Suppressor macrophage treated with lipopolysaccharide for 4 hours (primary cell): ENCODE data around the gene SPACDR.
A peak's percentile ranks its signal among the peaks of the same experiment; 100 is the strongest.

Source experiments
- DNase-seq: peaks from one replicate; pipeline ENCODE4 v3.0.0-alpha.2; 2020

Gene SPACDR

DNA sequence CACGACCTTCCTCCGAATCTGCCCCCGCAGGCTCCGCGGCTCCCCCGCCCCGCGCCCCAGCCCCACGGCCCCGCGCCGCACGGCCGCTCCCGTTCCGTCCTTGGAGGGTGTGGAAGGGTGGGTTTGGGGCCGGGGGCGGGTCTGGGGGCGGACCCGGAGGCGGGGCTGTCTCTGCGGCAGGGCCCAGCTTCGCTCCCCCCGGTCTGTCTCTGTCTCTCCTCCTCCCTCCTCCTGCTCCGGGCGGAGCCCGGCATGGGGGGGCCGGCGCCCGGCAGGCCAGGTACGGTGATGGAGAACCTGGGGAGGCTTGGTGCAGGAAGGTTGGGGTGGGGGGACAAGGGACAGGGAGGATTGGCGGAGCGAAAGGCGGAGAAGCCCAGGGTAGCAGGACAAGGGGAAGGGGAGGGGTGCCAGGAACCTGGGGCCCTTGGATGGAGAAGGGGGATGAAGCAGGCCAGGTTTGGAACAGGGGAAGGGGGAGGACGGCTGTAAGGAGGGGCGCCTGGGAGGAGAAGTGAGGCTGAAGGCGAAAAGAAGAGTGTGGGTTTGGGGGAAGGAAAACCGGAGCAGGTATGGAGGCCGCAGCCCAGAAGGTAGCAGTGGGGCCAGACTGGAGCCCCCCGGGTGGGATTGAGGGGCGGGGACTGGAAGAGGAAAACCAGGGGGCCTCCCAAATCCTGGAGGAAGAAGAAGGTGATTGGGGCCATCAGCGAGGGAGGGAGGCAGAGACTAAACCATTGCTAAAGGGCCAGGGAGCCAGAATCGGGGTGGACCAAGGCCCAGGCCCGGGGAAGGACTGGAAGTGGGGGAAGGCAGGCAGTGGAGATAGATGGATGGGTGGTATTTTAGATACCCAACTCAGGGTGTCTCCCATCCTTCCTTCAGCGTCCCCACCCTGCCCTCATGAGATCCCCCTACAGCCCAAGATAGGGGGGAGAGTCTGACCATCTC, 19.9 kb upstream of the SPACDR start, which contains the start of gene NYAP1:
NYAP1 (plus strand) TSS at position 206 of the 951 bp plus-strand sequence. CDS start 1,385 bp downstream, outside the sequence.
- no peak for DNase-seq

DNA sequence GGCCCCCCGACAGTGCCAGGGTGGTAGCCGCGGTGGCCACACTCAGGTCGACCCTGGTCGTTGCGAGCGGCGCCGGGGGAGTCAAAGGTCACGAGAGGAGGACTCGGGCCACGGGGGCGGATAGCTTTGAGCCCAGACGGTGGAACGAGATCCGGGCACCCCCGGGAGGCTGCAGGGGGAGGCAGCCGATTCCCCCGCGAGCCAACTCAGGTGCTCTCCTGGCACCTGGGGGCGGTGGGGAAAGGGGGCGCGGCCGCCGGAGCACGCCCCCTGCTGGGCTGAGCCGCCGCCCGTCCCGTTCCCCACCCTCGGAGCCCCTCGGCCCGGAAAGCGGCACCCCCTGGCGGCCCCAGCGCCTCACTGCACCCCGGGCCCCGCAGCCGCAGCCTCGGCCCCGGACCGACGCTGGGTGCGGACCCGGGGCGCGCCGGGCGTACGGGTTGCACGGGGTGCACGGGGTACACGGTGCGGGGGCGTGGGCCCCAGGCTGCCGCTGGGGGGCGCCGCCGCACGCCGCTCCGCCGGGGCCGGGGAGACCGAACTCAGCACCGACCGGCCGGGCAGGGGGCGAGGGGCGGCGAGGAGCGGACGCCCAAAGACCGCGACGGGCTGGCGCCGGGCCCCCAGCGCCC, 19.1 kb upstream of the SPACDR start:
- peak; percentile 74 for DNase-seq

DNA sequence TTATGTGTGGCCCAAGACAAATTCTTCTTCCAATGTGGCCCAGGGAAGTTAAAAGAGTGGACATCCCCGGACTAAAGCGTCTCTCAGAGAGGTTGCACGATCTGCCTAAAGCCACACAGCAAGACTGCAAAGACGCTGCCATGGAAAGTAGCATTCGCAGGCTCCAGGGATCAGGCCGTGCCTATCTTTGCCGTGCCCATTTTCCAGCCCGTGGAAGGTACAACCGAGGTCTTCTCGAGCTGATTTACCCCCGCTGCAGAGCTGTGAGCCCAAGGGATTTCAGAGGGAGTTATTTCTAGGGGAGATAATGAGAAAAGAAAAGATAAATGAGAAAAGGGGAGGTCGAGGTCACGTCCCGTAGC, 18.6 kb upstream of the SPACDR start:
- DNase-seq = no peak

DNA sequence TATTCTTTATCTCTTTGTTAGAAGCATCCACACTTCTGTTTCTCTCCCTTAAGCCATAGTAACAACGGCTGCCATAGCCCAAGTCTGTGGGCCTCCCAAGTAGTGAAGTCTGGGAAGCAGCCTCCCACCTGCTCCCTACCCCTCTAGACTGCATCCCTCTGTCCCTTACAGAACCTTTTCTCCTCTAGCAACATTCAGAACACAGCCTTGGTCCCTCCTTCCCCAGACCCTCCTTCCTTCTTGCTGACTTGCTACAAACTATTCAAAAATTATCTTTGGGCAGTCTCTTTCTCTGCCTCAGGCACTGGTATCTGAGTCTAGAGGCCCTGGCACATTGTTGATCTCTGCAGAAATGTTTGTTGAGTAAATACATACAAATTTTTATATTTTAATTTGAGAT, 17.4 kb upstream of the SPACDR start:
- DNase-seq = no peak

DNA sequence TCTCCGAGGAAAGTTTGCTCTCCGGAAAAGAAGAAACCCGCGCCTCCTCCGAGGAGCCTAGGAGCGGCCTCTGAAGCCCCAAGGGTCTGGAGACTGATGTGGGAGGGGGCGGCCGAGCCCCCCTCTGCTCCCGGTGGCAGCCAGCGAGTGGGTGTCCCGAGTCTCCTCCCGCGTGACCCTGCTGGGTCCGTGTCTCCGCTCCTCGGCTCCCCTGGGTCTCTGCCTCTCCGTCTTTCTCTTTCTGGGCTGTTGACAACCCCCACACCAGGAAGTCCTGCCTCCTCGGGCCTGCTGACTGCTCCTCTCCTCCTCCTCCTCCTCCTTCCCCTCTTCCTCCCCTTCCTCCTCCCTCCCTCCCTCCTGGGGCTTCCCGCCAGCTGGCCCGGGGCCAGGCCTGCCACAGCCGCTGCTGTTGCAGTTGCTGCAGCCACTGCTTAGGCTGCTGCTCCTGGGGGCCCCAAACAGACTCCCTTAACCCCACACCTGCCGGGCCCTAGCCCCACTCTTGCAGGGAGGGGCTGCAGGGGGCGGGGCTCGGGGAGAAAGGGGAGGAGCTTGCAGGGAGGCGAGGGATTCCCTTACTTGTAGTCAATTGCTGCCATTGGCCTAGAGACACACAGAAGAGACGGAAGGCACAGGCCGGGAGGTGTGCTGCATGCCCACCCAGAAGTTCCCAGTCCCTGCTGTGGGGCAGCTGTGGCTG, 15.0 kb upstream of the SPACDR start, which contains the start of gene TSC22D4:
TSC22D4 (minus strand) TSS at position 257 of the 703 bp plus-strand sequence. CDS start 1,176 bp downstream, outside the sequence.
- peak; percentile 92 for DNase-seq

DNA sequence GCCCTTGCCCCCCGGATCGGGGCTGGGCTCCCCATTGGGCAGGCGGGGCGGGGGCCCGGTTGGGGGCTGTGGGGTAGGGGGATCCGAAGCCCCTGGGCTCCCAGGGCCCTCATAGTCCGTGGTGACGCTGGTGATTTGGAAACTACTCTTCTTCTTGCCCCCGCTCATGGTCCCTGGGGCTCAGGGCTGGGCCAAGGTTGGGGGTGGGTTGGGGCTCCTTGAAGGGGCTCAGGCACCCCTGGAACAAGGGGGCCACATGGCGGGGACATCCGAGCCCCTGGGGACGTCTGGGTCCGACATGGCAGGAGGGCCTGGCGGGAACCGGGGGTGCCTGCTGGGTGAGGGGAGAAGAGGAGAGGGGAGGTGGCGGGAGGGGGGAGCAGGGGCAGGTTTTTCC, 13.8 kb upstream of the SPACDR start:
- no peak for DNase-seq

DNA sequence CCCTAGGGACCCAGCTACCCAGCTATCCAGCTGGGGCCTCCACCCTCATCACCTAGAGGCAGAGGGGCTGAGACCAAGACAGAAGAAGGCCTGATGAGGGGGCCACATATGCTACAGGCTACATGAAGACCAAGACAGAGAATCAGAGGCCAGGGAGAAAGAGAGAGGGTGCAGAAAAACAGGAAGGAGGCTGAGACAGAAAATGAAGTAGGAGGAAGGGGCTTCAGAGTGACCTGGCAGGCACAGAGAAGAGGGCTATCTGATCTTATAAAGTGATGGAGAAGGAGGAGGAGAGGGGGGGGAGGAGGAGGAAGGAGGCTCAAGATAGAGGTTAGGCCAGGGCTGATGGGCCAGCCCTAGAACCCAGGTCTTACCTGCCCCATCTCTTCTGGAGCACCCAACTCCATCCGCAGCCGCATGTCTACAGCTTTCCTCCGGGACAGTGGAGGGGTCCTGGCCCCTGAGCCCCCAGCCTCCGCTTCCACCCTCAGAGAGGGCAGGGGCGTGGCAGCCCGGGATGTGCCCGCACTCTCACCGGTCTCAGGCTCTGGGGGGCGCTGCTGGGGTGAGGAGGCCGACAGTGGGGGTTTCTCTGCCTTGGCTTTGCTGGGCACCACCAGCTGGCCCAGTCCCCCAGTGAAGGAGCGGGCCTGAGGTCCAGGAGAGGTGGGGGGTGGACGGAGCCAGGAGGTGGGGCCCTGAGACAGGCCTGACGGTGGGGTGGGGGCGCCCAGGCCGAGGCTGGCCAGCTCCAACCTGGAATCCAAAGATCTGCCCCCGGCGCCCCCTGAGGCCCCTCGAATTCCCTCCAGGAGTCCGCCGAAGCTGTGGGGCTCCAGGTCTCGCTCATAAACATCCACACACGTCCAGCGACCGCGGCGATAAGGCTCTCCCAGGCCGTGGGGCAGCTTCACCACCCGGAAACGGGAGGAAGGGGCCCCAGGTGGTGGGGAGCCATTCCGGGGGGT, 13.1 kb upstream of the SPACDR start:
- peak; percentile 28 for DNase-seq

DNA sequence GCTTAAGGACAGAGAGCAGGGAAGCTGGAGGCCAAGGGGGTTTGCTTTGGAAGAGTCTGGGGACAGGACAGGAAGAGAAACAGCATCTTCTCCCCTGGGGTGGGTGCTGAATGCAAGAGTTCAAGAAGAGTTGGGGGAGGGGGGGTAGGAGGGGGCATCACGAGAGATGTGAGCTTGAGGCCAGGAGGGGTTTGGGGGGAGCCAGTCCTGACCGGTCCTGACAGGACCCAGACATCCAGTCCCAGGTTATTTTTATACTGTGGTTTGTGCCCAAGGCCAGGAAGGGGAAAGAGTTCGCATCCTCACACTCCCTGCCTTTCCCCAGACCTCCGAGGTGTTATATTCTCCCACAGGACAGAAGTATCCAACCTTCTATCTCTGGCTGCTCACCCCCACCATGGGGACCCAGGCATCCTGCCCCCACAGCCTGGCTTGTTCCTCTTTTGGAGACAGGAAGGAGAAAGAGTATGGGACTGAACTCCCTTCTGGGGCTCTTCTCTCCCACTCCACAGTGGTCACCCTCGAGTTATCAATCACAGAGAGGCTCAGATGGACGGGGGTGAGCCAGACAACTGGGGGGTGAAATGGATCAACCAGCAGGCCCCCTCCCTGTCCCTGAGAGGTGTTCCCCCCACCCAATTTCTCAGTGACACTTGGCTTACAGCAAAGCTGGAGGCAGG, 12.2 kb upstream of the SPACDR start:
- DNase-seq = no peak

DNA sequence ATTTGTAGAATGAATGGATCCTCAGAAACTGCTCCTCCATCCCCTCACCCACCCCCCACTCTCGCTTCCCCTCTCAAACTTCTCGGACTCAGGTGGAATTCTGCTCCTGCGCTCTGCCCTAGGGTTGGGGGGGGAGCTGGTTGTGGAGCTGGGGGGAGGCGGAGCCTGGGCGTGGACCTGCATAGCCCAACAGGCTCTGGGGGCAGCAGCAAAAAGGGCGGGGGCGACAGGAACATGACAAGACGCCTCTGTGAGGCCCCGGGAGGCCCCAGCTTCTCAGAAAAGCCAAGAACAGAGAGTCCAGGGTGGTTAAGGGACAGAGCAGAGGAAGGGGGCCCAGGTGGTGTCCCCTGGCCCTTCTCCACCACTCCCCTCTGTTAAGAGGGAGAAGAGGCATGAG, 11.5 kb upstream of the SPACDR start:
- DNase-seq = no peak

DNA sequence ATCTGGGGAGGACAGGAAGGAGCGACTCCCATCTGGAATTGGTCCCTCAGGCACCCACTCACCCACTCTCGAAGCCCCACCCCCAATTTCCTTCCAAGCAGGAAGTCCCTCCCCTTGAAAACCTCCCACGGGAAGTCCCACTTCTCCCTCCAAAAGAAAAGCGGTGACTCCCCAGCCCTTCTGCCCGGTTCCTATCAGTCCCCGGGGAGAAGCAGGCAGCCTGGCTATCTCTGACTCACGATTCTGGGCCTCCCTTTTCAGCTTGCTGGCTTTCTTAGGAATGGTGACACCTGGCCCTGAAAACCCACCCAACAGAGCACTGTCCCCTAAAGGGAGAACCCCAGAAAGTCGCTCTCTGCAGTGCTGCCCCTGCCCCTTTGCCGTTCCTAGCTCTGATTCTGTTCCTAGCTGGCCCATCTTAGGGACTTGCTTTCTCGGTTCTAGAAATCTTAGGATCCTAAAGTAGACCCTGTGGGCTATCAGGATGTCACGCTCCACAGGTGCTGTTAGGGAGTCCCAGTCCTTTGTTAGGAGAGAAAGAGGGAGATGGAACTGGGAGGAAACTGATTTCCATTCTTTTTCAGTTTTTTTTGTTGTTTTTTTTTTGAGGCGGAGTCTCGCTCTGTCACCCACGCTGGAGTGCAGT, 8.9 kb upstream of the SPACDR start:
- DNase-seq = peak; percentile 77

DNA sequence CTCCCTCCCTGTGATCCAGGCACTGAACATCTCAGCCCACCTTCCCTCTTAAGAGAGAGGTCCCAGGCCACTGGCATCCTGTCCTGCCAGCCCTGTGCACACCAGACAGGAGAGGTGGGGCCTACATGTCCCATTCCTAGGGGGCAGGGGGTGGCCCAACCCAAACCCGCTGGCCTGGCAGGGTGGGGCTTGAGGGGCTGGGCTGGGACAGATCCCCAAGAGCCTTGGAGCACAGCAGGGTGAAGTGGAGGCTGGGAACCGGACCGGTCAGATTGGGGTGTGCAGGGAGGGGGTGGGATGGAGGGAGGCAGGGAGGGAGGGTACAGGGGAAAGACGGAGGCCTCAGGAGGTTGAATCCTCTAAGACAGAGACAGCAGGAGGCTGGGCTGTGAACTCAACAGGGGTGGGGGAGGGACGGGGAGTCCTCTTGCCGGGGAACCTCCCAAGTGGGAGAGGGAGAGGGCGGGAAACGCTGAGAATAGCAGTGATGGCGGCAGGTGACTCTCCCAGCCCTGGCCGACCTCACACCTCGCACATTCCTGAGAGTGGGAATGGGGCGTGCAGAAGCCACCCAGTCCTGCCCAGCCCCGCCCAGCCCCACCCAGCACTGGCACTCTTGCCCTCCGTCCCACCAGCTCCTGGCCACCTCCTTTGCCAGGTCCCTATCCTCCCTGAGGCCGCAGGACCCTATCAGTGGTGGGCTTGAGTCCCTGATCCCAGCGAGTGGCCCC, 8.2 kb upstream of the SPACDR start:
- DNase-seq = no peak

DNA sequence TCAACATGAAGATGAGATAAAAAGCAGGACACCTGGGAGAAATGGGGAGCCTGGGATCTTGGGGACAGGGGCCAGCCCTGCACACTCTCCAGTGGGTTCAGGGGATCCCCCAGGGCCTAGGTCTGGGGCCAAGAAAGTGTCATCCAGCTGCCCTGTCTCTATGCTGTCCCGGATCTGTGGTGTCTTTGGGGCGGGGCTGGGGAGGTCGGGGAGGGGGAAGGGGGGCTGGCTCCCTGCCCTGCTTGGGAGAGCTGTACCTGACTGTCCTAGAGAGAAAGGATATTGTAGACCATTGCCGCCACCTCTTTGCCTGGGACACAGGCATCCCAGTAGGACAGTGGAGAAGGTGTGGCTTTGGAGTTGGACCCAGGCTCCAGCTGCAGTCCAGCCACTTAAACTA, 7.0 kb upstream of the SPACDR start:
- no peak for DNase-seq

DNA sequence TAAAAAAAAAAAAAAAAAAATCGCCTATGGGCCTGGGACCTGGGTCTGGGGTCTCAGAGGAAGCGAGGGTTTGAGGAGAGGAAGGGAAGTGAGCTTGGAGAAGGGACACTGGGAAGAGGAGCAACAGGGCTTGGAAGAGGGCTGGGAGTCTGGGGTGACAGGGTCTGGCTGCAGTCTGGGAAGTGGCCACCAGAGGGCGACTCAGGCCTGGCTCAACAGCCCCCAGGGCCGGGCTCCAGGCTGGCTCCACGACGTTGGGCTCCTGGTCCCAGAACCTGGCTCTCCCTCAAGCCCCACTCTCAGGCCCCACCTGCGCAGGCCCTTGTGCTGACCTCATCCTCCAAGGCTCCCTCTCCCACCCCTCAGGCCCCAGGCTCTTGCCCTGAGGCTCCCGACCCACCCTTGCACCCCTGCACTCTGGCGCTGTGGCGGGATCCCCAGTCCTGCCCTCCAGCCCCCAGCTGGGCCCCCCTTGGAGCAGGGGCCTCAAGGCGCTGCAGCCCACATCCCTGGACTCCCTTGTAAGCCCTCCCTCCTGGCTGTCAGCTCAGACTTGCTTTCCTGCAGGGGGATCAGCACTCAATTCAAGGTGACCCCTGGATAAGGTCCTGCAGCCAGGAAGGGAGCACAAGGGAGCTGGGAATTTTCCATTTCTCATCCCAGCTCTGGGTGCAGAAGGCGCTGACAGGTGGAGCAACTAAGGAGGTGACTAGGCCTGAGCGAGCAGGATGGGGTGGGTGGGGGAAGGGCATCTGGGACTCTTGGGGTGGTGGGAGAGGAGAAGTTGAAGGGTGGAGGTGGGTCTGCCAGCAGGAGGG, 5.4 kb upstream of the SPACDR start:
- peak; percentile 85 for DNase-seq

DNA sequence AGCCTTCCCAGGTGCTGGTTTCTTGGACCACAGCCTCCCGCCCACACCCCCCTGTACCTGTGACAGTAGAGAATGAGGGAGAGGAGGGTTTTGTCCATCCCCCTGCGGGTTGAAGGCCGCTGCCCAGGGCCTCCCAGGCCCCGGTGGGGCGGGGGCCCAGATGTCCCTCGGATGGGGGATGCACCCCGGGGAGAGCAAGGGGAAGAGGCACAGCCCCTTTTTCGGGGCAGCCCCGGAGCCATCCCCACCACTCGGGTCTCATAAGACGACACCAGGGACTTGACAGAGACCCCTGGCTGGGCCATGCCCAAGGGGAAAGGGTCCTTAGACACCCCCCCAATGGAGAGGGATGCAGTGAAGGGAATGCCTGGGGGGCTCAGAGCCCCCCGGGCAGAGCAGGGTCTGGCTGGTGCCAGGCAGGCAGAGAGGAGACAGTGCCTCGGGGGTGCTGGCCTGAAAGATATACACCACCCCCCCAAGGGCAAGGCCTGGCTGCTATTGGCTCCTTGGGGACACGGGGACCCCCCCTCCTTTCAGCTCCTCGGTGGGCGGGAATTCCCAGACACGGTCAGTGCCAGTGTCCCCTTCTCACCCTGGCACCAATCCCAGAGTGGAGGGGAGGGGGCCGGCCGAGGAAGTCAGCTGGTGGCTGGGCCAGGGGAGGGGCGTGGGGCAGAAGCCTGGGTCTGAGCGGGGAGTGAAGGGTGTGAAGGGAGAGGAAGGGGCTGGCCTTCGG, 3.7 kb upstream of the SPACDR start:
- no peak for DNase-seq

DNA sequence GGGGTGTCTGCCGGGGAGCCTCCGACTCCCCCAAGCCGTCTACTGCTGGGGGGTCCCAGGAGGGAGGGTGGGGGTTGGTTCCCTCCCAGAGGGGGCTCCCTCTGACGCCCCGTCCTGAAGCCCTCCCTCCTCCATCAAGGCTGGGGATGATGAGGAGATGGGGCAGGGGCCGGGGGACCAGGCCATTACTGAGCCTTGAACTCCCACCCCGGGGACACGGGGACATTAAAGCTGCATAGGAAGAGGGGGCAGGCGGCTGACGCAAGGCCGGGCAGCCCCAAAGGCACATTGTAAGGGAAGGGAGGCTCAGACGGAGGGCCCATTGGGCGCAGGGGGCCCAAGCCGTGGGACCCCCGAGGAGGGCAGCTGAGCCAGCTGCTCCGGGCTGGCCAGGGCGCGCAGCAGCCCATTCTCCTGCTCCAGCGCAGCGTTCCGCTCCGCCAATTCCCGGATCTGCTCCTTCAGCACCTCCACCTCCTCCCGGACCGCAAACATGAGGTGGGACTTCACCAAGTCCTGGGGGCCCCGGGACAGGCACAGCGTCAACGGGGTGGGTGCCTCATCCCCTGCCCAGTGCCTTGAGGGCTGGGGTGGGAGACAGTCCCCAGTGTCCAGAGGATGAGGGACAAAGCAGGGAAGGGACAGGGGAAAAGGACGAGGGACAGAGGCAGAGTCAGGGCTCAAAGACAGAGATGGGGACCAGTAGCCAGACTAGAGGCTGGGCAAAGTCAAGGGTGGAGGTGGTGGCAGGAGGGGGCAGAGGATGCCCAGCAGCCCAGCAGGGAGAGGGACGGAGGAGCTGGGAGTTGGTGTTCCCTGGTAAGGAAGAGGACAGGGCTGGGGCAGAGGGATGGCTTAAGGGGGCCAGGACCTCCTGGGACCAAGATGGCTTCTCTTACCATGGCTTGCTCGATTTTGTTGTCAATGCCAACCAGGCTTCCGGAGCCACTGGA, 2.9 kb upstream of the SPACDR start:
- DNase-seq = no peak

DNA sequence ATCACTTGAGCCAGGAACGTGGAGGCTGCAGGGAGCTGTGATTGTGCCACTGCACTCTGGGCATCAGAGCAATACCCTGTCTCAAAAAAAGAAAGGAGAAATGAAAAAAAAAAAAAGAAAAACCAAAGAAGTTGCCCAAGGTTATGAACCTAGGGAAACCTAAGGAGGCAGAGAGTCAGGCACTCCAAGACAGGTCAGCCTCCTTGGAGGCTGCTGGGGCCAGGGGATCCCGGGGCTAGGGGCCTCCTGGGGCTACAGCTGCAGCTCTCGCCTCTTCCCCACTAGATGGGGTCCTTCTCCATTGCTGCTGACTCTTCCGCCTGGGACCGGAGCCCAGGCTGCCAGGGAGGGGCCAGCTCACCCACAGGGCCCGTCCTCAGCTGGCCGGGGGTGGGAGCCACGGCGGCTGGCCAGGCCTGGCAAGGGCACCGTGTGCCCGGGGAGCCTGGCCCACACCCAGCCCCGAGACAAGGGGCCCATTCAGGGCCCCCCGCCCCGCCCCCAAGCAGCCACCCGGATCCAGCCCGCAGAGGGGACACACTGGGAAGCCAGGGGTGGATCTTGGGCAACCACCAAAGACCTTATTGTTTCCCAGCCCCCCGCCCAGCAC, 1.7 kb upstream of the SPACDR start:
- peak; percentile 57 for DNase-seq

DNA sequence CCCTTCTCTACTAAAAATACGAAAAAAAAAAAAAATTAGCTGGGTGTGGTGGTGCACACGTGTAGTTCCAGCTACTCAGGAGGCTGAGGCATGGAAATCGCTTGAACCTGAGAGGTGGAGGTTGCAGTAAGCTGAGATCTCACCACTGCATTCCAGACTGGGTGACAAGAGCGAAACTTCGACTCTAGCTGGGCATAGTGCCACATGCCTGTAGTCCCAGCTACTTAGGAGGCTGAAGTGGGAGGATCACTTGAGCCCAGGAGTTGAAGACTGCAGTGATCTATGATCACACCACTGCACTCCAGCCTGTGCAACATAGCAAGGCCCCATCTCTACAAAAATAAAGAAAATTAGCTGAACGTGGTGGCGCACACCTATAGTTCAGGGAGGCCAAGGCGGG, 1.2 kb upstream of the SPACDR start:
- DNase-seq = no peak
